Tibial nerve (tissue), 4 donors: ENCODE results near the gene FUT6. TPM values are rescaled to one million over a fixed set of nuclear protein-coding genes. Genes with fewer than 3 reads are reported as not detected.

ENCODE experiments used
- DNase-seq, 2 donors: peaks; one replicate each; pipeline ENCODE4 v3.0.0-alpha.2; 2019; ENCODE audit warnings: low spot score in 2 of 2
- H3K27ac ChIP-seq, 4 donors: fragments of 200-600 bp; sonication (generic) in 3 of 4; one replicate each; pipeline ENCODE4 v1.5.1; 2017 to 2019; ENCODE audit warnings: mild to moderate bottlenecking in 1 of 4
- H3K27me3 ChIP-seq, 2 donors: fragments of 200-600 bp; sonication (generic) in 1 of 2; one replicate each; pipeline versions ENCODE4 v1.5.1 to v1.6.0; 2017 to 2019
- H3K36me3 ChIP-seq, 3 donors: fragments of 200-600 bp; sonication (generic); one replicate each; pipeline ENCODE4 v1.5.1; 2018 to 2019
- H3K4me1 ChIP-seq, 4 donors: fragments of 200-600 bp; sonication (generic) in 3 of 4; one replicate each; pipeline ENCODE4 v1.5.1; 2017 to 2019
- H3K4me3 ChIP-seq, 4 donors: fragments of 200-600 bp; sonication (generic) in 3 of 4; one replicate each; pipeline ENCODE4 v1.5.1; 2017 to 2019; ENCODE audit warnings: mild to moderate bottlenecking in 1 of 4, moderate library complexity in 1 of 4
- H3K9me3 ChIP-seq, 4 donors: fragments of 200-600 bp; sonication (generic) in 3 of 4; one replicate each; pipeline ENCODE4 v1.5.1; 2017 to 2019
- EP300 ChIP-seq, 2 donors: sonication (generic); formaldehyde crosslinking; IDR thresholded peaks; one replicate each; pipeline ENCODE4 v1.6.1; 2017; ENCODE audit warnings: antibody characterized with exemption in 2 of 2, mild to moderate bottlenecking in 1 of 2
- POLR2A ChIP-seq, 2 donors: fragments of 450-650 bp; IDR thresholded peaks; one replicate each; pipeline ENCODE4 v1.6.1; 2017; ENCODE audit warnings: antibody characterized with exemption in 2 of 2, mild to moderate bottlenecking in 2 of 2, moderate library complexity in 2 of 2
- WGBS, 2 donors: methylation state at CpG; one replicate each; pipeline ENCODE4 v1.1.5; 2018; 5-methylcytosine and 5-hydroxymethylcytosine counted together
- total RNA-seq, 4 donors: library from RNA; depleted of rRNA; stranded (reverse); fragments of >200 nt; gene quantifications; one replicate each; pipeline ENCODE4 v1.1.0, GENCODE V29; 2016
- TF ChIP-seq, protein P1 (sequence below), 5 experiments: fragments of 200-600 bp in 3 of 5; fragments of 450-650 bp in 2 of 5; sonication (generic) in 3 of 5; IDR thresholded peaks; one replicate each; pipeline ENCODE4 v1.5.1; 2016 to 2019; ENCODE audit warnings: antibody characterized with exemption in 5 of 5, mild to moderate bottlenecking in 3 of 5, moderate library complexity in 2 of 5

The FUT6 gene
- total RNA-seq, 4 donors from 2014 or later: not detected

DNA sequence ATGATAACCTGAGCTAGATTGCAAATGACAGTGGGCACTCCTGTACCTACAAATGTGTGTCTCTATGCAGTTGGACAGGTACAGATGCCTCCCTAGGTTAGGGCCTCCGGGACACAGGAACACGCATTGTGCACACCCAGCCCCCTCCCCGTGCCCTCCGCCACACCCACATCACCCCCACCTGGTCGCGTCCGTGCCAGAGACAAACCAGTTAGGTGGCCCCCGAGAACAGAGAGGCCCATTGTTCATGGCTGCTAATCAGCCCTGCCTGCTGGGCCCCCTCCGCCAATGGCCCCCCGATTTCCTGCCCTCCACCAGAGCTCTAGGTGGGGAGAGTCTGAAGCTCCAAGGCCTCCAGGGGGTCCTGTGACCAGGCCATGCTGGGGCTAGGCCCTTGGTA is 20.9 kb downstream of the FUT6 start:
- H3K27ac ChIP-seq: no peak overlapping the region
- no peak for TF ChIP-seq EP300 (IDR thresholded peaks at IDR 0.05)
- TF ChIP-seq, protein P1, sequence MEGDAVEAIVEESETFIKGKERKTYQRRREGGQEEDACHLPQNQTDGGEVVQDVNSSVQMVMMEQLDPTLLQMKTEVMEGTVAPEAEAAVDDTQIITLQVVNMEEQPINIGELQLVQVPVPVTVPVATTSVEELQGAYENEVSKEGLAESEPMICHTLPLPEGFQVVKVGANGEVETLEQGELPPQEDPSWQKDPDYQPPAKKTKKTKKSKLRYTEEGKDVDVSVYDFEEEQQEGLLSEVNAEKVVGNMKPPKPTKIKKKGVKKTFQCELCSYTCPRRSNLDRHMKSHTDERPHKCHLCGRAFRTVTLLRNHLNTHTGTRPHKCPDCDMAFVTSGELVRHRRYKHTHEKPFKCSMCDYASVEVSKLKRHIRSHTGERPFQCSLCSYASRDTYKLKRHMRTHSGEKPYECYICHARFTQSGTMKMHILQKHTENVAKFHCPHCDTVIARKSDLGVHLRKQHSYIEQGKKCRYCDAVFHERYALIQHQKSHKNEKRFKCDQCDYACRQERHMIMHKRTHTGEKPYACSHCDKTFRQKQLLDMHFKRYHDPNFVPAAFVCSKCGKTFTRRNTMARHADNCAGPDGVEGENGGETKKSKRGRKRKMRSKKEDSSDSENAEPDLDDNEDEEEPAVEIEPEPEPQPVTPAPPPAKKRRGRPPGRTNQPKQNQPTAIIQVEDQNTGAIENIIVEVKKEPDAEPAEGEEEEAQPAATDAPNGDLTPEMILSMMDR (IDR thresholded peaks at IDR 0.05): no peak
- no peak for TF ChIP-seq POLR2A (IDR thresholded peaks at IDR 0.05)
- no peaks in the 10 kb centered on the region for H3K9me3 ChIP-seq
- no peak for DNase-seq
- no peaks in the 10 kb centered on the region for H3K4me1 ChIP-seq
- no peaks in the 10 kb centered on the region for H3K36me3 ChIP-seq
- H3K4me3 ChIP-seq: no peak overlapping the region
- WGBS, 2 donors: 36 to 58% methylated on average over 8 to 10 of the region's 10 CpGs
- H3K27me3 ChIP-seq: peaks cover 0 to 56% of the 10 kb centered on the region in 2 donors

DNA sequence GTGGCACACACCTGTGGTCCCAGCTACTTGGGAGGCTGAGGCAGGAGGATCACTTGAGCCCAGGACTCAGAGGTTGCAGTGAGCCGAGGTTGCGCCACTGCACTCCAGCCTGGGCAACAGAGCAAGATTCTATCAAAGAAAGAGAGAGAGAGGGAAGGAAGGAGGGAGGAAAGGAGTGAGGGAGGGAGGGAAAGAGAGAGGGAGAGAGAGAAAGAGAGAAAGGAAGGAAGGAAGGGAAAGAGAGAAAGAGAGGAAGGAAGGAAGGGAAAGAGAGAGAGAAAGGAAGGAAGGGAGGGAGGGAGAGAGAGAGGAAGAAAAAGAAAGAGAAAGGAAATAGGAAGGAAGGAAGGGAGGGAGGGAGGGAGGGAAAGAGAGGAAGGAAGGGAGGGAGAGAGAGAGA is 22.3 kb downstream of the FUT6 start:
- H3K4me3 ChIP-seq: no peak overlapping the region
- no peaks in the 10 kb centered on the region for H3K9me3 ChIP-seq
- no peak for DNase-seq
- no peaks in the 10 kb centered on the region for H3K4me1 ChIP-seq
- no peak overlapping the region for H3K27ac ChIP-seq
- H3K36me3 ChIP-seq: no peaks in the 10 kb centered on the region
- H3K27me3 ChIP-seq: peaks cover 0 to 50% of the 10 kb centered on the region in 2 donors
- TF ChIP-seq, protein P1 (IDR thresholded peaks at IDR 0.05): no peak
- TF ChIP-seq POLR2A (IDR thresholded peaks at IDR 0.05): no peak
- no peak for TF ChIP-seq EP300 (IDR thresholded peaks at IDR 0.05)
- 80 to 88% methylated on average over 2 of the region's 2 CpGs for WGBS, 2 donors

DNA sequence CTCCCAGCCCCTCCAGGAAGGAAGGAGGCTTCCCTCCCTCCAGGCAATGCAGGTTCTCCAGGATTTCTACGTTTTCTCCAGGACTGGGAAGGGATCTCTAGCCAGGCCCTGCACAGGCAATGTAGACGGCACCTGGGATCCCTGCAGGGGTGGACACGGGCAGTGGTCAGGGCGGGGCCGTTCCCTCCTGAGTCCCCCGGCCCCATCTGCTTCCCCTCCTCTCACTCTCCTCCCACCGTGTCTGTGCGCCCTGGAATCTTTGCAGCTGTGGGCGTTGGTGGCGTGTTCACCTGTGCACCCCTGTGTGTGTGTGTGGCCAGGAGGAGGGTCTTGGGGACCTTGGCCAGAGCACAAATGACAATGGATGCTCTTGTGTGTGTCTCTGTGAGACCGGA is 24.7 kb downstream of the FUT6 start:
- no peak overlapping the region for H3K4me3 ChIP-seq
- no peak overlapping the region for H3K27ac ChIP-seq
- H3K9me3 ChIP-seq: no peaks in the 10 kb centered on the region
- WGBS, 2 donors: 44 to 55% methylated on average over 11 of the region's 11 CpGs
- no peak for DNase-seq
- H3K36me3 ChIP-seq: no peaks in the 10 kb centered on the region
- no peaks in the 10 kb centered on the region for H3K4me1 ChIP-seq
- TF ChIP-seq POLR2A (IDR thresholded peaks at IDR 0.05) (no peak), EP300 (IDR thresholded peaks at IDR 0.05) (no peak)
- TF ChIP-seq, protein P1 (IDR thresholded peaks at IDR 0.05): no peak
- peaks cover 0 to 46% of the 10 kb centered on the region in 2 donors for H3K27me3 ChIP-seq

DNA sequence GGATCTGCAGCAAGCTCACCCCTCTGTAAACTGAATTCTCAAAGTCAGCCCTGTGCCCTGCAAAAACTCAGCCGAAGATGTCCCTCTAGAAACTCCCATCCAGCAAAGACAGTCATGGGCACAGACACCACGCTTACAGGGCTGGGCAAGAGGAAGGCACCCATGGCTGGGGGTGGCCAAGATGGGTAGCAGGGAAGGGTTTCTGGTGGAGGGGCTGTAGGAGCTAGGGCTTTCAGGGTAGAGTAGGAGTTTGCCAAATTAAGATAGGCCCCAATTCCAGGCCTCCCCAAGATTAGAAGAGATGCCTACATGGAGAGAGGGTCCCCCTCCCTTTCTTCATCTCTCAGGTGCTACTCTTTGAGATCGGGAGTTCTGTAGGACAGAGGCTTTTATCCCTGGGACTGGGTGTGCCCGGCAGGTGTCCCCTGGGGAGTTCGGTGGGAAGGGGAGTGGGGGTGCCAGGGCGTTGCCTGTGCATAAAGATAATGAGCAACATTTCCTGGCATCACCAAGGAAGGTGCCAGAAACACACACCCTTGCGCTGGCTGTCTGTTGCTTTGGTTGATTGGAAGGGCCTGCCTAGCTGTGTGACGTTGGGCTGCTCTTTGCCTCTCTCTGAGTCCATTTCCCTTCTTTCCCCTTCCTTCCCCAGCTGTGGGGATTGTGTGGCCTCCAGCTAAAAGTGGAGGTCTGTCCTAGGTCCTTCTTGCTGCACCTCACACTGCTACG is 25.2 kb downstream of the FUT6 start:
- WGBS, 2 donors: 74 to 76% methylated on average over 9 of the region's 9 CpGs
- Histone ChIP-seq H3K9me3 (no peaks in the 10 kb centered on the region), H3K27ac (no peak overlapping the region), H3K4me3 (no peak overlapping the region), H3K27me3 (peaks cover 0 to 41% of the 10 kb centered on the region in 2 donors), H3K4me1 (no peaks in the 10 kb centered on the region), H3K36me3 (no peaks in the 10 kb centered on the region)
- TF ChIP-seq EP300 (IDR thresholded peaks at IDR 0.05) (no peak), POLR2A (IDR thresholded peaks at IDR 0.05) (no peak)
- TF ChIP-seq, protein P1 (IDR thresholded peaks at IDR 0.05): no peak
- DNase-seq: no peak

DNA sequence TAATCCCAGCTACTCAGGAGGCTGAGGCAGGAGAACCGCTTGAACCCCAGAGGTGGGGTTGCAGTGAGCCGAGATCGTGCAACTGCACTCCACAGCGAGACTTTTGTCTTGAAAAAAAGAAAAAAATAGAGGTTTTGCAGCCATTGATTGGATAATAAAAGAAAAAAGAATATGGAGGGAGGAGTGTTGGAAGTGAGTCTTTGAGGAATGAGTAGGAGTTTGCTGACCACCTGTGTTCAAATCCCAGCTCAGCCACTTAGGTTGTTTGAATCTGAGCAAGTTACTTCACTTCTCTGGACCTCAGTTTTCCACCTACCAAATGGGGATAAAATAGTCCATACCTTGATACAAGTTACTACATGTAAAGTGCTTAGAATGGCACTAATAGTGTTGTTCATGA is 28.4 kb downstream of the FUT6 start:
- no peaks in the 10 kb centered on the region for H3K9me3 ChIP-seq
- no peak overlapping the region for H3K4me3 ChIP-seq
- 80 to 88% methylated on average over 4 of the region's 4 CpGs for WGBS, 2 donors
- H3K4me1 ChIP-seq: no peaks in the 10 kb centered on the region
- H3K27me3 ChIP-seq: peaks cover 0 to 28% of the 10 kb centered on the region in 2 donors
- DNase-seq: no peak
- TF ChIP-seq, protein P1 (IDR thresholded peaks at IDR 0.05): no peak
- TF ChIP-seq POLR2A (IDR thresholded peaks at IDR 0.05) (no peak), EP300 (IDR thresholded peaks at IDR 0.05) (no peak)
- no peak overlapping the region for H3K27ac ChIP-seq
- no peaks in the 10 kb centered on the region for H3K36me3 ChIP-seq
